IPS-18a (cell line): ENCODE results near the gene ANKRD35.

Experiments used
- H3K27ac ChIP-seq: one replicate; pipeline ENCODE4 v1.5.1; 2013; ENCODE audit warnings: low read length
- H3K27me3 ChIP-seq: one replicate; pipeline ENCODE4 v1.6.1; 2013; ENCODE audit warnings: mild to moderate bottlenecking, low read length; ENCODE audit not compliant: control insufficient read depth, insufficient read depth
- H3K36me3 ChIP-seq: one replicate; pipeline ENCODE4 v1.6.1; 2013; ENCODE audit warnings: low read depth, low read length; ENCODE audit not compliant: control insufficient read depth
- H3K4me1 ChIP-seq: one replicate; pipeline ENCODE4 v1.6.1; 2013; ENCODE audit warnings: low read depth, low read length; ENCODE audit not compliant: control insufficient read depth
- H3K4me3 ChIP-seq: one replicate; pipeline ENCODE4 v1.5.1; 2013; ENCODE audit warnings: low read length
- H3K9ac ChIP-seq: one replicate; pipeline ENCODE4 v1.6.1; 2013; ENCODE audit warnings: mild to moderate bottlenecking, low read length, moderate library complexity
- H3K9me3 ChIP-seq: one replicate; pipeline ENCODE4 v1.6.1; 2013; ENCODE audit warnings: low read depth, low read length; ENCODE audit not compliant: control insufficient read depth

The ANKRD35 gene

GRCh38 chr1:145917595-145917994 lies 31.9 kb upstream of the ANKRD35 start:
- Histone ChIP-seq H3K4me3 (peak overlapping the region; percentile 81), H3K27me3 (no peaks in the 10 kb centered on the region), H3K9me3 (no peaks in the 10 kb centered on the region), H3K4me1 (peaks cover 4% of the 10 kb centered on the region), H3K27ac (no peak overlapping the region), H3K36me3 (no peaks in the 10 kb centered on the region), H3K9ac (no peak overlapping the region)

- Histone ChIP-seq H3K36me3 (no peaks in the 10 kb centered on the region), H3K27me3 (no peaks in the 10 kb centered on the region)
Measured at GRCh38 chr1:145916745-145917144, 31.1 kb upstream of the ANKRD35 start.

GRCh38 chr1:145912128-145912641 lies 26.5 kb upstream of the ANKRD35 start:
- H3K27ac ChIP-seq, result no peak overlapping the region

More at GRCh38 chr1:145916745-145917144, 31.1 kb upstream of the ANKRD35 start:
- Histone ChIP-seq H3K4me1 (peaks cover 4% of the 10 kb centered on the region), H3K4me3 (no peak overlapping the region), H3K27ac (no peak overlapping the region), H3K9ac (no peak overlapping the region), H3K9me3 (no peaks in the 10 kb centered on the region)

GRCh38 chr1:145908653-145909052 lies 23.0 kb upstream of the ANKRD35 start:
- Histone ChIP-seq H3K4me3 (no peak overlapping the region), H3K4me1 (peaks cover 8% of the 10 kb centered on the region), H3K9ac (no peak overlapping the region), H3K9me3 (no peaks in the 10 kb centered on the region), H3K36me3 (no peaks in the 10 kb centered on the region), H3K27me3 (no peaks in the 10 kb centered on the region), H3K27ac (no peak overlapping the region)

More at GRCh38 chr1:145912128-145912641, 26.5 kb upstream of the ANKRD35 start:
- Histone ChIP-seq H3K27me3 (no peaks in the 10 kb centered on the region), H3K4me1 (peaks cover 7% of the 10 kb centered on the region), H3K36me3 (no peaks in the 10 kb centered on the region), H3K9ac (no peak overlapping the region), H3K4me3 (no peak overlapping the region), H3K9me3 (no peaks in the 10 kb centered on the region)

- no peak overlapping the region for H3K4me3 ChIP-seq
- no peak overlapping the region for H3K27ac ChIP-seq
- no peaks in the 10 kb centered on the region for H3K27me3 ChIP-seq
- no peak overlapping the region for H3K9ac ChIP-seq
- H3K4me1 ChIP-seq, result peaks cover 8% of the 10 kb centered on the region
- no peaks in the 10 kb centered on the region for H3K9me3 ChIP-seq
- H3K36me3 ChIP-seq, result no peaks in the 10 kb centered on the region
Measured at GRCh38 chr1:145906954-145907753, 21.5 kb upstream of the ANKRD35 start.

GRCh38 chr1:145901312-145902021 lies 15.8 kb upstream of the ANKRD35 start:
- H3K27ac ChIP-seq, result no peak overlapping the region
- H3K36me3 ChIP-seq, result no peaks in the 10 kb centered on the region
- H3K4me1 ChIP-seq, result no peaks in the 10 kb centered on the region
- H3K9me3 ChIP-seq, result no peaks in the 10 kb centered on the region
- H3K27me3 ChIP-seq, result no peaks in the 10 kb centered on the region
- H3K9ac ChIP-seq, result no peak overlapping the region
- H3K4me3 ChIP-seq, result no peak overlapping the region

- no peak overlapping the region for H3K27ac ChIP-seq
Measured at GRCh38 chr1:145898756-145899155, 13.1 kb upstream of the ANKRD35 start.

GRCh38 chr1:145897969-145898368 lies 12.3 kb upstream of the ANKRD35 start:
- Histone ChIP-seq H3K9ac (no peak overlapping the region), H3K36me3 (no peaks in the 10 kb centered on the region), H3K27ac (no peak overlapping the region)

More at GRCh38 chr1:145898756-145899155, 13.1 kb upstream of the ANKRD35 start:
- no peak overlapping the region for H3K9ac ChIP-seq
- H3K4me1 ChIP-seq, result no peaks in the 10 kb centered on the region
- H3K27me3 ChIP-seq, result no peaks in the 10 kb centered on the region
- H3K4me3 ChIP-seq, result no peak overlapping the region
- no peaks in the 10 kb centered on the region for H3K9me3 ChIP-seq
- no peaks in the 10 kb centered on the region for H3K36me3 ChIP-seq

GRCh38 chr1:145895471-145895870 lies 9.8 kb upstream of the ANKRD35 start:
- Histone ChIP-seq H3K9me3 (no peaks in the 10 kb centered on the region), H3K36me3 (no peaks in the 10 kb centered on the region), H3K9ac (no peak overlapping the region), H3K27ac (no peak overlapping the region), H3K27me3 (no peaks in the 10 kb centered on the region), H3K4me1 (peaks cover 6% of the 10 kb centered on the region), H3K4me3 (no peak overlapping the region)

More at GRCh38 chr1:145897969-145898368, 12.3 kb upstream of the ANKRD35 start:
- Histone ChIP-seq H3K9me3 (no peaks in the 10 kb centered on the region), H3K27me3 (no peaks in the 10 kb centered on the region), H3K4me1 (no peaks in the 10 kb centered on the region), H3K4me3 (no peak overlapping the region)

- H3K9ac ChIP-seq, result no peak overlapping the region
- H3K27me3 ChIP-seq, result no peaks in the 10 kb centered on the region
- peaks cover 6% of the 10 kb centered on the region for H3K4me1 ChIP-seq
- H3K36me3 ChIP-seq, result no peaks in the 10 kb centered on the region
- no peaks in the 10 kb centered on the region for H3K9me3 ChIP-seq
- H3K27ac ChIP-seq, result no peak overlapping the region
- H3K4me3 ChIP-seq, result no peak overlapping the region
Measured at GRCh38 chr1:145893306-145894055, 7.8 kb upstream of the ANKRD35 start.

- H3K9me3 ChIP-seq, result no peaks in the 10 kb centered on the region
- H3K9ac ChIP-seq, result peak overlapping the region; percentile 50
- no peak overlapping the region for H3K27ac ChIP-seq
- H3K27me3 ChIP-seq, result no peaks in the 10 kb centered on the region
- no peaks in the 10 kb centered on the region for H3K36me3 ChIP-seq
- H3K4me1 ChIP-seq, result peaks cover 9% of the 10 kb centered on the region
- H3K4me3 ChIP-seq, result peak overlapping the region; percentile 46
Measured at GRCh38 chr1:145892486-145893087, 6.9 kb upstream of the ANKRD35 start.
